OCI-LY1 (cell line): Measurements from ENCODE around the gene ATG5.

ENCODE experiments used
- EZH2 ChIP-seq: fragments of 200-600 bp; sonication (generic), shearing (Covaris generic); IDR thresholded peaks from 2 replicates; pipeline ENCODE4 v1.8.0; 2017; ENCODE audit warnings: borderline replicate concordance, mixed run types, mild to moderate bottlenecking, antibody characterized with exemption, low read length, moderate library complexity, mixed read lengths
- TF ChIP-seq, protein P1 (sequence below): fragments of 200-600 bp; sonication (generic), shearing (Covaris generic); IDR thresholded peaks from 2 replicates; pipeline ENCODE4 v1.5.1; 2017; ENCODE audit warnings: mild to moderate bottlenecking, antibody characterized with exemption, low read length, moderate library complexity, mixed read lengths

GRCh38 chr6:106161893-106162292, 163.7 kb downstream of the ATG5 start:
- TF ChIP-seq, protein P1, sequence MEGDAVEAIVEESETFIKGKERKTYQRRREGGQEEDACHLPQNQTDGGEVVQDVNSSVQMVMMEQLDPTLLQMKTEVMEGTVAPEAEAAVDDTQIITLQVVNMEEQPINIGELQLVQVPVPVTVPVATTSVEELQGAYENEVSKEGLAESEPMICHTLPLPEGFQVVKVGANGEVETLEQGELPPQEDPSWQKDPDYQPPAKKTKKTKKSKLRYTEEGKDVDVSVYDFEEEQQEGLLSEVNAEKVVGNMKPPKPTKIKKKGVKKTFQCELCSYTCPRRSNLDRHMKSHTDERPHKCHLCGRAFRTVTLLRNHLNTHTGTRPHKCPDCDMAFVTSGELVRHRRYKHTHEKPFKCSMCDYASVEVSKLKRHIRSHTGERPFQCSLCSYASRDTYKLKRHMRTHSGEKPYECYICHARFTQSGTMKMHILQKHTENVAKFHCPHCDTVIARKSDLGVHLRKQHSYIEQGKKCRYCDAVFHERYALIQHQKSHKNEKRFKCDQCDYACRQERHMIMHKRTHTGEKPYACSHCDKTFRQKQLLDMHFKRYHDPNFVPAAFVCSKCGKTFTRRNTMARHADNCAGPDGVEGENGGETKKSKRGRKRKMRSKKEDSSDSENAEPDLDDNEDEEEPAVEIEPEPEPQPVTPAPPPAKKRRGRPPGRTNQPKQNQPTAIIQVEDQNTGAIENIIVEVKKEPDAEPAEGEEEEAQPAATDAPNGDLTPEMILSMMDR = no peak
- TF ChIP-seq EZH2 = no peak
